Osteocyte (in vitro differentiated cells): ENCODE data around the gene ISL1. TPM values are rescaled to one million over a fixed set of nuclear protein-coding genes. Genes with fewer than 3 reads are reported as not detected.

Experiments used
- DNase-seq: peaks from one replicate; pipeline ENCODE4 v3.0.0; 2021; ENCODE audit warnings: mixed read lengths; ENCODE audit not compliant: unreplicated experiment; ENCODE audit errors: extremely low spot score
- H3K27ac Mint-ChIP-seq: one replicate; pipeline ENCODE4 v1.8.0; 2021; ENCODE audit warnings: mild to moderate bottlenecking, mixed read lengths; ENCODE audit not compliant: unreplicated experiment
- H3K27me3 Mint-ChIP-seq: one replicate; pipeline ENCODE4 v1.8.0; 2021; ENCODE audit warnings: mixed read lengths; ENCODE audit not compliant: unreplicated experiment
- H3K36me3 Mint-ChIP-seq: one replicate; pipeline ENCODE4 v1.8.0; 2021; ENCODE audit warnings: mixed read lengths; ENCODE audit not compliant: unreplicated experiment
- H3K4me1 Mint-ChIP-seq: one replicate; pipeline ENCODE4 v1.8.0; 2021; ENCODE audit warnings: mixed read lengths; ENCODE audit not compliant: unreplicated experiment
- H3K4me3 Mint-ChIP-seq: one replicate; pipeline ENCODE4 v1.8.0; 2021; ENCODE audit warnings: mild to moderate bottlenecking, moderate library complexity, mixed read lengths; ENCODE audit not compliant: unreplicated experiment
- H3K9me3 Mint-ChIP-seq: one replicate; pipeline ENCODE4 v1.8.0; 2021; ENCODE audit warnings: mixed read lengths; ENCODE audit not compliant: unreplicated experiment
- CTCF ChIP-seq: fragments of 200-600 bp; sonication (generic); IDR thresholded peaks from 2 replicates; pipeline ENCODE4 v1.5.0; 2021; ENCODE audit warnings: antibody characterized with exemption, mild to moderate bottlenecking, moderate library complexity
- total RNA-seq: library from RNA; stranded (reverse); gene quantifications from 2 replicates; pipeline ENCODE4 v1.2.1, GENCODE V29; 2021

The ISL1 gene
- total RNA-seq, 1 donor from 2014 or later, result not detected

- Mint-ChIP-seq H3K27ac (no peak overlapping the region), H3K4me1 (no peaks in the 10 kb centered on the region), H3K4me3 (no peak overlapping the region), H3K36me3 (no peaks in the 10 kb centered on the region), H3K9me3 (no peaks in the 10 kb centered on the region), H3K27me3 (peaks cover 3% of the 10 kb centered on the region)
- no peak for TF ChIP-seq CTCF
- no peak for DNase-seq
Observed at GRCh38 chr5:51416149-51416548, 32.9 kb downstream of the ISL1 start.

- H3K36me3 Mint-ChIP-seq, result no peaks in the 10 kb centered on the region
- no peak overlapping the region for H3K27ac Mint-ChIP-seq
- H3K4me1 Mint-ChIP-seq, result no peaks in the 10 kb centered on the region
- no peak for TF ChIP-seq CTCF
- no peak for DNase-seq
- no peaks in the 10 kb centered on the region for H3K27me3 Mint-ChIP-seq
- H3K4me3 Mint-ChIP-seq, result no peak overlapping the region
- no peaks in the 10 kb centered on the region for H3K9me3 Mint-ChIP-seq
Observed at GRCh38 chr5:51433052-51433710, 49.9 kb downstream of the ISL1 start.

GRCh38 chr5:51439232-51439631 lies 56.0 kb downstream of the ISL1 start:
- TF ChIP-seq CTCF, result no peak
- Mint-ChIP-seq H3K4me1 (no peaks in the 10 kb centered on the region), H3K9me3 (no peaks in the 10 kb centered on the region), H3K27me3 (no peaks in the 10 kb centered on the region), H3K27ac (no peak overlapping the region), H3K4me3 (no peak overlapping the region), H3K36me3 (no peaks in the 10 kb centered on the region)
- no peak for DNase-seq
